IMR-90 (cell line): ENCODE results near the gene ITGB2. TPM values are rescaled to one million over a fixed set of nuclear protein-coding genes. Genes with fewer than 3 reads are reported as not detected.

ENCODE experiments used
- ATAC-seq: fragments of 200-7000 bp; cut with Tn5 transposase; 2 replicates; pipeline ENCODE4 v1.9.1; 2020; ENCODE audit warnings: low read depth, mild to moderate bottlenecking, moderate library complexity
- BruUV-seq: library from RNA; stranded (reverse); fragments of 400-500 nt; replicated peaks from 2 replicates; lab custom pipeline; 2021; lab: Mats Ljungman, UMichigan
- CTCF ChIA-PET: fragments of 300-600 bp; formaldehyde crosslinking; extraction: SDS; loops from one replicate; lab custom pipeline; 2021; ENCODE audit warnings: antibody characterized with exemption; lab: Yijun Ruan, JAX
- POLR2A ChIA-PET: fragments of 300-600 bp; sonication (Branson Sonifier 250); formaldehyde crosslinking; loops from one replicate; lab custom pipeline; 2022; ENCODE audit warnings: antibody characterized with exemption; ENCODE audit not compliant: unreplicated experiment; lab: Charles Lee
- DNase-seq: peaks from one replicate; pipeline ENCODE4 v3.0.0; 2013
- H2AFZ ChIP-seq: replicated peaks from 2 replicates; pipeline ENCODE3; 2013; ENCODE audit warnings: low read length, mild to moderate bottlenecking; ENCODE audit not compliant: poor library complexity
- H2AK5ac ChIP-seq: 2 replicates; pipeline ENCODE4 v1.6.1; 2013; ENCODE audit warnings: low read depth, low read length, inconsistent platforms
- H2AK9ac ChIP-seq: replicated peaks from 2 replicates; pipeline ENCODE3; 2013; ENCODE audit warnings: mild to moderate bottlenecking, low read depth, low read length, moderate library complexity; ENCODE audit not compliant: poor library complexity
- H2BK120ac ChIP-seq: 2 replicates; pipeline ENCODE4 v1.6.1; 2013; ENCODE audit warnings: low read depth, low read length, inconsistent platforms
- H2BK15ac ChIP-seq: 3 replicates; pipeline ENCODE4 v1.6.1; 2013; ENCODE audit warnings: low read depth, low read length, inconsistent platforms
- H2BK20ac ChIP-seq: 2 replicates; pipeline ENCODE4 v1.6.1; 2013; ENCODE audit warnings: low read depth, mild to moderate bottlenecking, inconsistent platforms, low read length, moderate library complexity
- H2BK5ac ChIP-seq: 2 replicates; pipeline ENCODE4 v1.6.1; 2013; ENCODE audit warnings: mild to moderate bottlenecking, low read depth, low read length, inconsistent platforms; ENCODE audit not compliant: poor library complexity, severe bottlenecking
- H3K14ac ChIP-seq: replicated peaks from 2 replicates; pipeline ENCODE4 v1.6.1; 2013; ENCODE audit warnings: low read depth, low read length, inconsistent platforms
- H3K18ac ChIP-seq: 2 replicates; pipeline ENCODE4 v1.6.1; 2013; ENCODE audit warnings: low read depth, low read length, control low read depth
- H3K23ac ChIP-seq: 2 replicates; pipeline ENCODE4 v1.6.1; 2013; ENCODE audit warnings: low read depth, low read length, inconsistent platforms
- H3K27ac ChIP-seq: 2 replicates; pipeline ENCODE4 v1.5.1; 2013; ENCODE audit warnings: mild to moderate bottlenecking, control low read depth, low read length; ENCODE audit not compliant: insufficient read depth
- H3K27me3 ChIP-seq: 2 replicates; pipeline ENCODE4 v1.6.1; 2013; ENCODE audit warnings: low read length; ENCODE audit not compliant: control insufficient read depth, insufficient read depth
- H3K36me3 ChIP-seq: 2 replicates; pipeline ENCODE4 v1.6.1; 2013; ENCODE audit warnings: low read length, mixed read lengths; ENCODE audit not compliant: control insufficient read depth, insufficient read depth
- H3K4ac ChIP-seq: 2 replicates; pipeline ENCODE4 v1.6.1; 2013; ENCODE audit warnings: low read depth, low read length, inconsistent platforms
- H3K4me1 ChIP-seq: 2 replicates; pipeline ENCODE4 v1.6.1; 2013; ENCODE audit warnings: low read length, mixed read lengths; ENCODE audit not compliant: control insufficient read depth, insufficient read depth
- H3K4me2 ChIP-seq: 2 replicates; pipeline ENCODE4 v1.6.1; 2013; ENCODE audit warnings: low read depth, mild to moderate bottlenecking, control low read depth, low read length, moderate library complexity
- H3K4me3 ChIP-seq: 2 replicates; pipeline ENCODE4 v1.5.1; 2013; ENCODE audit warnings: low read depth, mild to moderate bottlenecking, control low read depth, low read length, moderate library complexity; ENCODE audit not compliant: insufficient read depth
- H3K56ac ChIP-seq: 2 replicates; pipeline ENCODE4 v1.6.1; 2013; ENCODE audit warnings: low read length, inconsistent platforms; ENCODE audit not compliant: insufficient read depth; ENCODE audit errors: extremely low read depth
- H3K79me1 ChIP-seq, 2 experiments: 2 replicates each; pipeline ENCODE4 v1.6.1; 2013; ENCODE audit warnings: low read length in 2 of 2, inconsistent platforms in 1 of 2, low read depth in 1 of 2
- H3K9ac ChIP-seq: 2 replicates; pipeline ENCODE4 v1.6.1; 2013; ENCODE audit warnings: low read depth, low read length, control low read depth
- H3K9me1 ChIP-seq: 2 replicates; pipeline ENCODE4 v1.6.1; 2013; ENCODE audit warnings: low read length, inconsistent platforms; ENCODE audit not compliant: insufficient read depth
- H3K9me3 ChIP-seq: 2 replicates; pipeline ENCODE4 v1.6.1; 2013; ENCODE audit warnings: low read length; ENCODE audit not compliant: control insufficient read depth, insufficient read depth
- H4K20me1 ChIP-seq: 2 replicates; pipeline ENCODE4 v1.6.1; 2013; ENCODE audit warnings: low read length, inconsistent platforms; ENCODE audit not compliant: insufficient read depth
- H4K5ac ChIP-seq: 2 replicates; pipeline ENCODE4 v1.6.1; 2013; ENCODE audit warnings: mild to moderate bottlenecking, low read depth, low read length, control low read depth
- H4K8ac ChIP-seq, 2 experiments: 2 replicates each; pipeline ENCODE4 v1.6.1; 2013; ENCODE audit warnings: low read depth in 2 of 2, low read length in 2 of 2, control low read depth in 1 of 2, inconsistent platforms in 1 of 2
- H4K91ac ChIP-seq: 2 replicates; pipeline ENCODE4 v1.6.1; 2013; ENCODE audit warnings: low read depth, low read length, inconsistent platforms; ENCODE audit not compliant: insufficient read depth
- CEBPB ChIP-seq: IDR thresholded peaks from 2 replicates; pipeline ENCODE4 v1.6.1; 2012; ENCODE audit warnings: low read depth, low read length, improper control_type of control experiment
- CHD1 ChIP-seq: IDR thresholded peaks from 2 replicates; pipeline ENCODE4 v1.6.1; 2012; ENCODE audit warnings: low read depth, low read length, improper control_type of control experiment
- MAFK ChIP-seq: IDR thresholded peaks from 2 replicates; pipeline ENCODE4 v1.6.1; 2012; ENCODE audit warnings: low read depth, low read length, improper control_type of control experiment
- MAZ ChIP-seq: IDR thresholded peaks from 2 replicates; pipeline ENCODE4 v1.6.1; 2012; ENCODE audit warnings: low read depth, mild to moderate bottlenecking, low read length, improper control_type of control experiment, moderate library complexity, borderline replicate concordance
- NFE2L2 ChIP-seq: fragments of 150-350 bp; IDR thresholded peaks from 2 replicates; pipeline ENCODE4 v1.6.1; 2016; ENCODE audit warnings: low read depth, mild to moderate bottlenecking, low read length
- RFX5 ChIP-seq: IDR thresholded peaks from 2 replicates; pipeline ENCODE4 v1.8.0; 2012; ENCODE audit warnings: low read depth, mild to moderate bottlenecking, low read length, moderate library complexity
- SMC3 ChIP-seq: fragments of 150-350 bp; IDR thresholded peaks from 2 replicates; pipeline ENCODE4 v1.6.1; 2016; ENCODE audit warnings: low read depth, mild to moderate bottlenecking, antibody characterized with exemption, low read length, moderate library complexity
- WGBS, 2 experiments: methylation state at CpG; one replicate each; pipeline versions ENCODE4 v1.1.5 to v1.1.7; 2013; ENCODE audit warnings: missing lambda C conversion rate in 2 of 2; ENCODE audit not compliant: insufficient read length in 1 of 2; ENCODE audit errors: extremely low coverage in 2 of 2; 5-methylcytosine and 5-hydroxymethylcytosine counted together
- dilution Hi-C: fragments of 300-500 bp; cut with HindIII; formaldehyde crosslinking; loops from one replicate; pipeline ENCODE4 v1.14.3; 2018; ENCODE audit warnings: low sequenced_read_pairs; ENCODE audit not compliant: unreplicated experiment
- in situ Hi-C: fragments of 300-500 bp; cut with MboI; formaldehyde crosslinking; loops from 3 replicates; pipeline ENCODE4 v1.14.3; 2019; ENCODE audit warnings: low sequenced_read_pairs, inconsistent platforms, mixed read lengths
- intact Hi-C: fragments of 100-400 bp; cut with micrococcal nuclease; formaldehyde crosslinking; loops from 2 replicates; pipeline ENCODE4 v1.10.0; 2022
- polyA plus RNA-seq, 3 experiments: library from polyadenylated mRNA; depleted of rRNA; stranded (reverse); fragments of >200 nt; gene quantifications; 2 replicates each; pipeline ENCODE4 v1.2.3, GENCODE V29; 2012; ENCODE audit warnings: low replicate concordance in 1 of 3
- total RNA-seq: library from RNA; depleted of rRNA; stranded (reverse); fragments of >200 nt; gene quantifications from 2 replicates; pipeline ENCODE4 v1.2.3, GENCODE V29; 2012

The ITGB2 gene
- total and polyA plus RNA-seq, 2 of the 4 experiments (the other 2 are of a cell fraction) = 0.14 TPM; not detected in 1

DNA sequence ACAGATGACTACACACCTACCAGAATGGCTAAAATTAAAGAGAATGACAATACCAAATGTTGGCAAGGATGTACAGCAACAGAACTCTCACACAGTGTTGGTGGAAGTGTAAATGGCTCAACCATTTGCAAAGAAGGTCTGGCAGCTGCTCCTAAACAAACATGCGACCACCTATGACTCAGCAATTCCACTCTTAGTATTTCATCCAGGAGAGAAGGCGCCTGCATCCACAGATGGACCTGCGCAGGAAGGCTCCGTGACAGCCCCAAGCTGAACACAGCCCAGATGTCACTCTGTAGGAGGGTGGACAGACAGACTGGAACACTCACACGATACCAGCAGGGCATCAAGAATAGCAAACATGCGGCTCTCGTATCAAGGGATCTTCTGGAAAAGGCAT lies 53.9 kb downstream of the ITGB2 start:
- intact Hi-C loops = no loop called here
- H3K4ac ChIP-seq = peak overlapping the region; percentile 68
- no peak overlapping the region for H3K9ac ChIP-seq
- DNase-seq (peak; percentile 66), ATAC-seq (no peak)
- peaks cover 40% of the 10 kb centered on the region for H3K4me1 ChIP-seq
- H3K4me3 ChIP-seq = no peak overlapping the region
- peak overlapping the region; percentile 38 for H3K4me2 ChIP-seq
- H3K56ac ChIP-seq = no peak overlapping the region
- H2BK120ac ChIP-seq = peak overlapping the region; percentile 66
- peak overlapping the region; percentile 41; the same call in 1 of the 2 replicates for H3K23ac ChIP-seq
- peak overlapping the region; percentile 57; the same call in 1 of the 2 replicates for H2BK20ac ChIP-seq
- no peak for TF ChIP-seq CHD1
- TF ChIP-seq MAFK = peak; percentile 69
- no peak for TF ChIP-seq SMC3
- TF ChIP-seq RFX5 = no peak
- TF ChIP-seq CEBPB = no peak
- no peak for TF ChIP-seq MAZ
- TF ChIP-seq NFE2L2 = peak; percentile 98
- H2BK5ac ChIP-seq = peak overlapping the region; percentile 61
- H4K5ac ChIP-seq = 0 out of 2 replicates have a peak overlapping the region, but pooled peaks have one; percentile 26
- H2AK5ac ChIP-seq = peak overlapping the region; percentile 87
- H3K9me1 ChIP-seq = peaks cover 55% of the 10 kb centered on the region
- H2AFZ ChIP-seq = no peak overlapping the region
- peak overlapping the region; percentile 68 for H3K14ac ChIP-seq
- WGBS, 2 experiments = no CpG with 5 or more reads among the region's 7 CpGs
- BruUV-seq = no TSS peak
- H3K27me3 ChIP-seq = no peaks in the 10 kb centered on the region
- peaks cover 98% of the 10 kb centered on the region for H4K20me1 ChIP-seq
- H3K18ac ChIP-seq = peak overlapping the region; percentile 31
- H2BK15ac ChIP-seq = peak overlapping the region; percentile 60; the same call in 1 of the 3 replicates
- CTCF ChIA-PET = no interaction called here
- dilution Hi-C loops = no loop called here
- in situ Hi-C loops = no loop called here
- H4K91ac ChIP-seq = peak overlapping the region; percentile 73
- peak overlapping the region; percentile 61 for H2AK9ac ChIP-seq
- peaks cover 14 to 83% of the 10 kb centered on the region in 2 experiments for H3K79me1 ChIP-seq
- no peaks in the 10 kb centered on the region for H3K9me3 ChIP-seq
- POLR2A ChIA-PET = interaction anchor here (0.6 kb wide), 1 partner anchor 206 kb away, joined by 3 read pairs; no protein-coding TSS in a partner anchor
- H3K36me3 ChIP-seq = peaks cover 31% of the 10 kb centered on the region
- H3K27ac ChIP-seq = peak overlapping the region; percentile 50
- peak overlapping the region in 1 of 2 experiments; percentile 23; a peak in 2 of 4 replicates for H4K8ac ChIP-seq
